ENCODE data around the gene PTGR2.

- no peak for TF ChIP-seq POLR2A (IDR thresholded peaks at IDR 0.05; ENCODE audit: low read length)
- TF ChIP-seq GATA1 (IDR thresholded peaks at IDR 0.05; ENCODE audit: low read depth, low read length): no peak
These were observed 22.6 kb upstream of the PTGR2 start for GRCh38 chr14:73829071-73829470.
